Kidney epithelial cell (primary cell): ENCODE measurements around the gene NAPEPLD. TPM values are rescaled to one million over a fixed set of nuclear protein-coding genes. Genes with fewer than 3 reads are reported as not detected.
"Not testable (repeated sequence)": the region's sequence is repeated elsewhere in the genome, so short reads cannot be mapped to it uniquely, and the experiment has no call there.

Experiments
- DNase-seq: peaks from one replicate; pipeline ENCODE4 v3.0.0-alpha.2; 2010; ENCODE audit warnings: low read depth
- H3K27me3 ChIP-seq: 2 replicates; pipeline ENCODE4 v1.6.0; 2011; ENCODE audit warnings: low read length; ENCODE audit not compliant: control insufficient read depth, insufficient read depth
- H3K36me3 ChIP-seq: 2 replicates; pipeline ENCODE4 v1.5.1; 2011; ENCODE audit warnings: low read length; ENCODE audit not compliant: control insufficient read depth, insufficient read depth
- H3K4me3 ChIP-seq: 2 replicates; pipeline ENCODE4 v1.5.1; 2011; ENCODE audit warnings: low read depth, mild to moderate bottlenecking, control low read depth, low read length
- total RNA-seq: library from RNA; depleted of rRNA; stranded (reverse); fragments of >200 nt; gene quantifications from 2 replicates; pipeline ENCODE4 v1.2.3, GENCODE V29; 2015
- TF ChIP-seq, protein P1 (sequence below): IDR thresholded peaks from 2 replicates; pipeline ENCODE4 v1.5.1; 2011; ENCODE audit warnings: mild to moderate bottlenecking, moderate library complexity, low read length, control low read depth, inconsistent platforms; ENCODE audit not compliant: insufficient read depth, poor library complexity, severe bottlenecking

NAPEPLD gene
- total RNA-seq, 1 donor from 2014 or later: 9.6 TPM

DNA sequence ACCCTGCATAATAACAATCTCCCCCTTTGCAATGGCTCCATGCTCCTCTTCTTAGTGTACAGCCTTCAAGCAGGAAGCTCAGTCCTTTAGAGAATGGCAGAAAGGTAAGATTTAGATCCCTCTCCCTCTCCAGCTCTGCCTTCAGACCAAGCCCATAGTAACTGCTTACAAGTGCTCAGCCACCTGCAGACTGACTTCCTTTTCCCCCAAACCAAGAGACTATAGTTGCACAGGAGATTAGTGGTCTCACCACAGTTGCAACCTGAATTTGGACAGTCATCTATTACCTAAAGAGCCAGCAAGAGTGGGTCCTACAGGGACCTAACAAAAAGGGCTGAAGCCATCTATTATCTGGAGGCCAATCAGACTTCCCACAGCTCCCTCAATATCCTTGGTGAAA is 90.8 kb downstream of the NAPEPLD start:
- TF ChIP-seq, protein P1, sequence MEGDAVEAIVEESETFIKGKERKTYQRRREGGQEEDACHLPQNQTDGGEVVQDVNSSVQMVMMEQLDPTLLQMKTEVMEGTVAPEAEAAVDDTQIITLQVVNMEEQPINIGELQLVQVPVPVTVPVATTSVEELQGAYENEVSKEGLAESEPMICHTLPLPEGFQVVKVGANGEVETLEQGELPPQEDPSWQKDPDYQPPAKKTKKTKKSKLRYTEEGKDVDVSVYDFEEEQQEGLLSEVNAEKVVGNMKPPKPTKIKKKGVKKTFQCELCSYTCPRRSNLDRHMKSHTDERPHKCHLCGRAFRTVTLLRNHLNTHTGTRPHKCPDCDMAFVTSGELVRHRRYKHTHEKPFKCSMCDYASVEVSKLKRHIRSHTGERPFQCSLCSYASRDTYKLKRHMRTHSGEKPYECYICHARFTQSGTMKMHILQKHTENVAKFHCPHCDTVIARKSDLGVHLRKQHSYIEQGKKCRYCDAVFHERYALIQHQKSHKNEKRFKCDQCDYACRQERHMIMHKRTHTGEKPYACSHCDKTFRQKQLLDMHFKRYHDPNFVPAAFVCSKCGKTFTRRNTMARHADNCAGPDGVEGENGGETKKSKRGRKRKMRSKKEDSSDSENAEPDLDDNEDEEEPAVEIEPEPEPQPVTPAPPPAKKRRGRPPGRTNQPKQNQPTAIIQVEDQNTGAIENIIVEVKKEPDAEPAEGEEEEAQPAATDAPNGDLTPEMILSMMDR: no peak
- Histone ChIP-seq H3K36me3 (no peaks in the 10 kb centered on the region), H3K27me3 (no peaks in the 10 kb centered on the region), H3K4me3 (no peak overlapping the region)
- no peak for DNase-seq

DNA sequence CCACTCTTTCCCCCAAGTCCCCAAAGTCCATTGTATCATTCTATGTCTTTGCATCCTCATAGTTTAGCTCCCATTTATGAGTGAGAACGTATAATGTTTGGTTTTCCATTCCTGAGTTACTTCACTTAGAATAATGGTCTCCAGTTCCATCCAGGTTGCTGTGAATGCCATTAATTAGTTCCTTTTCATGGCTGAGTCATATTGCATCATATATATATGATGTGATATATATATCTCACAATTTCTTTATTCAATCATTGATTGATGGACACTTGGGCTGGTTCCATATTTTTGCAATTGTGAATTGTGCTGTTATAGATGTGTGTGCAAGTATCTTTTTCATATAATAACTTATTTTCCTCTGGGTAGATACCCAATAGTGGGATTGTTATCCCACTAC is 92.9 kb downstream of the NAPEPLD start:
- not testable (repeated sequence) for H3K27me3 ChIP-seq, H3K36me3 ChIP-seq, H3K4me3 ChIP-seq, DNase-seq

DNA sequence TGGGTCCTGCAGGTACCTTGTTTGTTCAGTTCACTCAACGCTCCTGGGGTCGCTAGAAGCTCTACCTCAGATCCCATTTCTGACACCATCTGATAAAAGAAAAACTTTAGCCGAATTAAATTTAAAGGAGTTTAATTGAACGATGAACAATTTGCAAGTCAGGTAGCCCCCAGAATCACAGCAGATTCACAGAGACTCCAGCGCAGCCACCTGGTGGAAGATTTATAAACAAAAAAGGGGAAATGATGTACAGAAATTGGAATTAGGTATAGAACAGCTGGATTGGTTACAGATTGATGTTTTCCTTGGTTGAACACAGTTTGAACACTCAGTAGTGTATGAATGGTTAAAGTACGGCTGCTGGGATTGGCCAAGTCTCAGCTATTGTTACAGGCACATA is 97.4 kb downstream of the NAPEPLD start:
- TF ChIP-seq, protein P1: no peak
- Histone ChIP-seq H3K36me3 (no peaks in the 10 kb centered on the region), H3K27me3 (no peaks in the 10 kb centered on the region), H3K4me3 (no peak overlapping the region)
- no peak for DNase-seq

Other genes with a start within 250 kb of the NAPEPLD start
- 6.2 and 6.8 TPM in 2 replicates for gene LRRC17, start 236.1 kb downstream of the NAPEPLD start, total RNA-seq
- gene FBXL13, start 74.3 kb downstream of the NAPEPLD start, total RNA-seq: 3.1 and 3.6 TPM in 2 replicates
- gene ARMC10, start 74.0 kb downstream of the NAPEPLD start, total RNA-seq: 26.4 and 34.7 TPM in 2 replicates
- gene PMPCB, start 148.3 kb upstream of the NAPEPLD start, total RNA-seq: 49.5 and 59.0 TPM in 2 replicates
- gene DNAJC2, start 195.7 kb upstream of the NAPEPLD start, total RNA-seq: 22.5 and 32.4 TPM in 2 replicates
- gene PSMC2, start 198.5 kb upstream of the NAPEPLD start, total RNA-seq: 110 and 115 TPM in 2 replicates